Measurements from ENCODE around the gene NOS1. TPM values are rescaled to one million over a fixed set of nuclear protein-coding genes. Genes with fewer than 3 reads are reported as not detected.

NOS1 gene
- total and polyA plus RNA-seq, 2 of the 8 experiments (the other 6 are each of a cell fraction or from before 2014, with no cell fraction given) = 1.5 to 2.0 TPM

DNA sequence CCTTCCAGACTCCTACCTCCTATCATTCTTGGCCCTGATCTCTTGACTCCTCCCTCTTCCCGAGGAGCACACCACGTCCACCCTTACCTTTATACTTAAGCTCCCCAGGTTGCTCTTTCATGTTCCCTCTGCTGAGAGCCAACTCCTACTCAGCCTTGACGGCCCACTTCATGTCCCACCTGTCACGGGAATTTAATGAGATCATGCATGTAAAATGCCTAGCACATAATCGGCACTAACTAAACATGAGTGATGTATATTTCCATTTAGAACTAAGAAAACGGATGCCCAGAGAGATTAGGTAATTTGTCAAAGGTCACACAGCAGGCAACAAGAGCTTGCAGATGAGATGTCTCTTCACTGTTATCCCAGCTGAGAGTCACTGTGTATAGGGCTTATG, 45.1 kb downstream of the NOS1 start:
- Histone ChIP-seq H2AFZ (ENCODE audit: low read length) (no peak overlapping the region), H3K23me2 (ENCODE audit: low read depth, low read length) (no peaks in the 10 kb centered on the region), H3K4ac (replicated peaks; ENCODE audit: insufficient read length, low read depth, low read length) (no peak overlapping the region), H3K9me3 (ENCODE audit: insufficient read depth in 2 of 2, low read depth in 1 of 2, low read length in 1 of 2) (no peaks in the 10 kb centered on the region), H2BK5ac (ENCODE audit: low read depth, low read length) (no peak overlapping the region), H3K27ac (ENCODE audit: low read depth, low read length) (no peak overlapping the region), H3K79me2 (ENCODE audit: control insufficient read depth in 1 of 2, insufficient read depth in 2 of 2, low read length in 2 of 2) (no peaks in the 10 kb centered on the region), H3K4me2 (ENCODE audit: insufficient read depth in 1 of 2, low read depth in 2 of 2, low read length in 2 of 2) (no peak overlapping the region), H3K9ac (replicated peaks in 1 of 4; ENCODE audit: extremely low read depth in 1 of 4, low read depth in 3 of 4, low read length in 3 of 4) (no peak overlapping the region), H2BK12ac (ENCODE audit: low read depth, low read length) (no peak overlapping the region), H3K18ac (ENCODE audit: extremely low read depth, low read length) (no peak overlapping the region), H4K8ac (ENCODE audit: extremely low read depth, insufficient read depth, low read length) (no peak overlapping the region), H3K27me3 (replicated peaks in 1 of 4; ENCODE audit: control insufficient read depth in 3 of 4, extremely low read depth in 1 of 4, insufficient read depth in 3 of 4, low read length in 3 of 4) (no peaks in the 10 kb centered on the region), H3K4me3 (ENCODE audit: extremely low read depth in 1 of 4, insufficient read depth in 2 of 4, low read depth in 3 of 4, low read length in 4 of 4) (no peak overlapping the region), H3K4me1 (replicated peaks in 1 of 4; ENCODE audit: control insufficient read depth in 3 of 4, insufficient read depth in 4 of 4, low read length in 3 of 4) (no peaks in the 10 kb centered on the region), H4K20me1 (replicated peaks in 1 of 2; ENCODE audit: control insufficient read depth in 1 of 2, insufficient read depth in 2 of 2, low read length in 2 of 2) (no peaks in the 10 kb centered on the region), H2BK15ac (ENCODE audit: low read length) (no peak overlapping the region), H3K14ac (ENCODE audit: insufficient read length) (no peak overlapping the region), H3K79me1 (ENCODE audit: low read depth, low read length) (no peaks in the 10 kb centered on the region), H2BK20ac (ENCODE audit: low read length) (no peak overlapping the region), H3K56ac (replicated peaks; ENCODE audit: insufficient read length, low read depth, low read length) (no peak overlapping the region), H4K5ac (ENCODE audit: insufficient read length, low read depth, low read length) (no peak overlapping the region), H4K91ac (replicated peaks; ENCODE audit: insufficient read length, low read length) (no peak overlapping the region), H2BK120ac (replicated peaks; ENCODE audit: low read depth, low read length) (no peak overlapping the region), H3K36me3 (ENCODE audit: control insufficient read depth in 2 of 4, insufficient read depth in 4 of 4, low read length in 3 of 4) (no peaks in the 10 kb centered on the region), H2AK5ac (ENCODE audit: low read depth, low read length) (no peak overlapping the region), H3K23ac (ENCODE audit: insufficient read length) (no peak overlapping the region)
- ChIA-PET POLR2A (ENCODE audit: partially characterized antibody) (no interaction called here), CTCF (ENCODE audit: partially characterized antibody) (interaction anchor here (1.2 kb wide), 1 partner anchor 84 kb away, joined by 3 read pairs; no protein-coding TSS in a partner anchor)
- 78% methylated on average over 6 of the region's 6 CpGs; no CpG with 5 or more reads in 1 of the 2 experiments for WGBS, 2 experiments (ENCODE audit: extremely low coverage in 1 of 2, insufficient coverage in 1 of 2, insufficient read length in 1 of 2, insufficient replicate concordance in 2 of 2, low coverage in 1 of 2, low lambda C conversion rate in 2 of 2, missing lambda C conversion rate in 1 of 2)
- FAIRE-seq = no peak
- no peak for DNase-seq (ENCODE audit: low read depth in 1 of 2, low spot score in 2 of 2)
- TF ChIP-seq SP4 (IDR thresholded peaks at IDR 0.05; ENCODE audit: low read length) (no peak), SIRT6 (IDR thresholded peaks at IDR 0.05; ENCODE audit: low read length) (no peak), CBX5 (IDR thresholded peaks at IDR 0.05; ENCODE audit: low read depth, low read length) (no peak), YY1 (IDR thresholded peaks at IDR 0.05; ENCODE audit: low read depth, low read length) (no peak), JUN (IDR thresholded peaks at IDR 0.05; ENCODE audit: low read depth, low read length) (no peak), CREB1 (IDR thresholded peaks at IDR 0.05) (no peak), POLR2A (IDR thresholded peaks at IDR 0.05; ENCODE audit: control extremely low read depth in 1 of 2, low read depth in 2 of 2, low read length in 2 of 2) (no peak), PHF8 (conservative IDR thresholded peaks at IDR 0.05; ENCODE audit: low read depth, low read length) (no peak), BACH1 (IDR thresholded peaks at IDR 0.05; ENCODE audit: low read length) (no peak), SIN3A (conservative IDR thresholded peaks at IDR 0.05 in 1 of 2, IDR thresholded peaks at IDR 0.05 in 1 of 2; ENCODE audit: low read depth in 1 of 2, low read length in 2 of 2) (no peak), ZNF274 (IDR thresholded peaks at IDR 0.05; ENCODE audit: borderline replicate concordance, extremely low read depth, low read length) (no peak), CEBPB (IDR thresholded peaks at IDR 0.05; ENCODE audit: low read depth, low read length) (no peak), RFX5 (IDR thresholded peaks at IDR 0.05; ENCODE audit: borderline replicate concordance, low read depth, low read length) (no peak), ASH2L (IDR thresholded peaks at IDR 0.05; ENCODE audit: low read length) (no peak)
- TF ChIP-seq, protein P1, sequence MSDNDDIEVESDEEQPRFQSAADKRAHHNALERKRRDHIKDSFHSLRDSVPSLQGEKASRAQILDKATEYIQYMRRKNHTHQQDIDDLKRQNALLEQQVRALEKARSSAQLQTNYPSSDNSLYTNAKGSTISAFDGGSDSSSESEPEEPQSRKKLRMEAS (IDR thresholded peaks at IDR 0.05) = no peak
- TF ChIP-seq, protein P2, sequence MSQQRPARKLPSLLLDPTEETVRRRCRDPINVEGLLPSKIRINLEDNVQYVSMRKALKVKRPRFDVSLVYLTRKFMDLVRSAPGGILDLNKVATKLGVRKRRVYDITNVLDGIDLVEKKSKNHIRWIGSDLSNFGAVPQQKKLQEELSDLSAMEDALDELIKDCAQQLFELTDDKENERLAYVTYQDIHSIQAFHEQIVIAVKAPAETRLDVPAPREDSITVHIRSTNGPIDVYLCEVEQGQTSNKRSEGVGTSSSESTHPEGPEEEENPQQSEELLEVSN (IDR thresholded peaks at IDR 0.05) = no peak

Data from H1 (cell line).